Lower leg skin (tissue), 3 donors: Measurements from ENCODE around the gene UNC50.

Experiments used
- POLR2A ChIP-seq, 2 donors: fragments of 450-650 bp; IDR thresholded peaks; one replicate each; pipeline ENCODE4 v1.6.1; 2016 to 2017; ENCODE audit warnings: antibody characterized with exemption in 2 of 2, mild to moderate bottlenecking in 1 of 2, moderate library complexity in 1 of 2
- TF ChIP-seq, protein P1 (sequence below), 3 donors: fragments of 450-650 bp; IDR thresholded peaks; one replicate each; pipeline ENCODE4 v1.5.1; 2016; ENCODE audit warnings: antibody characterized with exemption in 3 of 3, mild to moderate bottlenecking in 3 of 3, moderate library complexity in 2 of 3

DNA sequence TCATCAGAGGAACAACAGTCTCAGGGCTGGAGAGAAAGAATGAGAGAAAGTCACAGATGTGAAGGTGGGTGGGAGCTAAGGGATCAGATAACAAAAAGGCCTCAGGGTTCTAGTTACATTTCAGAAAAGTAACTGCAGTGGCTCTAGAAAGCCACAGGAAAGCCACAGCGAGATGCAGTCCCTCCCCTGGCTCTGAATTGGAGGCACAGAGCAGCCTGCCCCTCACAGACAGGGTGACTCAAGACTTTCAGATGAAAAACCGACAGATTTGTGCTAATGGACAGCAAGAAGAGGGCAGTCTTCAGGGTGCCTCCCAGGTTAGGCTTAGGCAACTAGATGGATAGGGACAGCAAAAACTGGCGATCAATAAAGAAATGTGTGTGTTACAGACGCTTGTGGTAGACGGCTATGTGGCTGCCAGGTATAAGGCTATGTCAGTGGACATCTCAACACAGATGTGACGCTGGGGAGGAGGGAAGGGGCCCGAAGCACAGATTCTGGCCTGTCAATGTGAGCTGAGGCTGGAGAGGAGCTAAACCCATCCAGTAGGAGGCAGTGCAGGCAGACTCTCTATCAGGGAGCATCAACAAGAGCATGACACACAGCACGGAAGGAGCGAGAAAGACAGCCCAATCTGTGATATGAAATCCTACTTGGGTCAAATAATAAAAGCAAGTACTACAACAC lies 26.2 kb downstream of the UNC50 start:
- TF ChIP-seq, protein P1, sequence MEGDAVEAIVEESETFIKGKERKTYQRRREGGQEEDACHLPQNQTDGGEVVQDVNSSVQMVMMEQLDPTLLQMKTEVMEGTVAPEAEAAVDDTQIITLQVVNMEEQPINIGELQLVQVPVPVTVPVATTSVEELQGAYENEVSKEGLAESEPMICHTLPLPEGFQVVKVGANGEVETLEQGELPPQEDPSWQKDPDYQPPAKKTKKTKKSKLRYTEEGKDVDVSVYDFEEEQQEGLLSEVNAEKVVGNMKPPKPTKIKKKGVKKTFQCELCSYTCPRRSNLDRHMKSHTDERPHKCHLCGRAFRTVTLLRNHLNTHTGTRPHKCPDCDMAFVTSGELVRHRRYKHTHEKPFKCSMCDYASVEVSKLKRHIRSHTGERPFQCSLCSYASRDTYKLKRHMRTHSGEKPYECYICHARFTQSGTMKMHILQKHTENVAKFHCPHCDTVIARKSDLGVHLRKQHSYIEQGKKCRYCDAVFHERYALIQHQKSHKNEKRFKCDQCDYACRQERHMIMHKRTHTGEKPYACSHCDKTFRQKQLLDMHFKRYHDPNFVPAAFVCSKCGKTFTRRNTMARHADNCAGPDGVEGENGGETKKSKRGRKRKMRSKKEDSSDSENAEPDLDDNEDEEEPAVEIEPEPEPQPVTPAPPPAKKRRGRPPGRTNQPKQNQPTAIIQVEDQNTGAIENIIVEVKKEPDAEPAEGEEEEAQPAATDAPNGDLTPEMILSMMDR (IDR thresholded peaks at IDR 0.05): no peak
- no peak for TF ChIP-seq POLR2A (IDR thresholded peaks at IDR 0.05)
